ENCODE results near the gene GPATCH8.

GPATCH8 gene

DNA sequence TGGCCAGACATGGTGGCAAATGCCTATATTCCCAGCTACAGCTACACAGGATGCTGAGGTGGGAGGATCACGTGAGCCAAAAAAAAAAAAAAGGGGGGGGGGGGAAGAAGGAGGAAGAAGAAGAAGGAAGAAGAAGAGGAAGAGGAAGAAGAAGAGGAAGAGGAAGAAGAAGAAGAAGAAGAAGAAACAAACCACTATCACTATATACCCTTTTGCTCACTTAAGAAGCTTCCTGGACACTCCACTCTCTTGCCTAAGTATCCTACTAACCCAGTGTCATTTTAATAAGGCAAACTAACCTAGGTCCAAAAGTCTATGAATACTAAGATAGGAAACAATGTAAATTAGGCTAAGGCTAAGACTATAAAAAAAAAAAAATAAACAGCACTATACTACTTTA is 54.8 kb downstream of the GPATCH8 start:
- no peak overlapping the region for H3K23ac ChIP-seq (ENCODE audit: low read length)
- no peak overlapping the region for H2BK5ac ChIP-seq (ENCODE audit: low read depth, low read length, poor library complexity)
- H3K9me3 ChIP-seq (ENCODE audit: insufficient read depth, low read depth, low read length) = no peaks in the 10 kb centered on the region
- no peak overlapping the region for H3K4ac ChIP-seq (ENCODE audit: low read depth, low read length)
- no peak overlapping the region for H2BK12ac ChIP-seq (ENCODE audit: low read length)
- H3K4me1 ChIP-seq (ENCODE audit: control insufficient read depth in 1 of 2, insufficient read depth in 2 of 2, low read length in 2 of 2) = no peaks in the 10 kb centered on the region
- no peak overlapping the region for H3K9ac ChIP-seq (ENCODE audit: low read length)
- DNase-seq = no peak
- no peak overlapping the region for H4K12ac ChIP-seq (ENCODE audit: low read depth, low read length)
- no peaks in the 10 kb centered on the region for H3K27me3 ChIP-seq (ENCODE audit: insufficient read depth, low read length)
- H2BK120ac ChIP-seq (ENCODE audit: insufficient read depth, low read length, poor library complexity) = no peak overlapping the region
- H2AK5ac ChIP-seq (ENCODE audit: low read length) = no peak overlapping the region
- H3K4me2 ChIP-seq (ENCODE audit: low read length) = no peak overlapping the region
- no peak overlapping the region for H3K4me3 ChIP-seq (ENCODE audit: low read depth, low read length)
- H3K27ac ChIP-seq (ENCODE audit: low read depth, low read length) = no peak overlapping the region
- H3K18ac ChIP-seq (ENCODE audit: low read length) = no peak overlapping the region
- WGBS (ENCODE audit: extremely low coverage, insufficient coverage, insufficient read length) = no CpG with 5 or more reads among the region's 1 CpG
- H4K8ac ChIP-seq (ENCODE audit: low read depth, low read length) = no peak overlapping the region
- H3K79me1 ChIP-seq (ENCODE audit: low read length) = no peaks in the 10 kb centered on the region
- no peaks in the 10 kb centered on the region for H3K79me2 ChIP-seq (ENCODE audit: control insufficient read depth, insufficient read depth, low read length, poor library complexity)
- H2AFZ ChIP-seq (ENCODE audit: insufficient read depth, low read length, poor library complexity) = no peak overlapping the region
- peaks cover 0 to 2% of the 10 kb centered on the region in 2 experiments for H3K36me3 ChIP-seq (ENCODE audit: control insufficient read depth in 1 of 2, insufficient read depth in 2 of 2, low read length in 2 of 2)
- H3K14ac ChIP-seq (ENCODE audit: low read length) = no peak overlapping the region
- no peak overlapping the region for H4K91ac ChIP-seq (ENCODE audit: low read depth, low read length)

DNA sequence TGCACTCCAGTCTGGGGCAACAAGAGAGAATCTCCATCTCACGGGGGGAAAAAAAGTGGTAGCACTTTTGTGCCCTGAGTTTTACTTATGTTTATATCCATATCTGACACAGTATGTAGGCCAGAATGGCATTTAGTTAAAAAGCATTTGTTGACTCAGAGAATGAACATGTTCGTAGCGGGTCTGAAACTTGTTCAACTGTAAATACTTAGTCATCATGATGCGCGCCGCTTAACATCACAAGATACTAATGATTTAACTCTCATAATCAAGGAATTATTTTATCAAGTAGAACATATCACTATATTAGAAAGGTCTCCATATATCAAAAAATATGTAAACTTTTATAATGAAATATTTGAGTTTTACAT is 58.5 kb downstream of the GPATCH8 start:
- Histone ChIP-seq H3K4ac (ENCODE audit: low read depth, low read length) (no peak overlapping the region), H2BK5ac (ENCODE audit: low read depth, low read length, poor library complexity) (no peak overlapping the region)

DNA sequence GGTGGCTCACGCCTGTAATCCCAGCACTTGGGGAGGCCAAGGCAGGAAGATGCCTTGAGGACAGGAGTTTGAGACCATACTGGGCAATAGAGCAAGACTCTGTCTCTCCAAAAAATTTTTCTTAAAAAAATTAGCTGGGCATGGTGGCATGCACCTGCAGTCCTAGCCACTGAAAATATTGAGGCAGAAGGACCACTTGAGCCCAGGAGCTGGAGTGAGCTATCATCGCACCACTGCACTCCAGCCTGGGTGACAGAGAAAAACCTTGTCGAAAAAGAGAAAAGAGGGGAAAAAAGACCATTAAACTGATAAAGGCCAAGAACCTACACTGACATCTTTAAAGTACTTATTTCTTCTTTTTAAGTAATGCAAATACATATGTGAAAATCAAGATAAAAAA is 60.4 kb downstream of the GPATCH8 start:
- Histone ChIP-seq H3K9me3 (ENCODE audit: insufficient read depth, low read depth, low read length) (no peaks in the 10 kb centered on the region), H3K23ac (ENCODE audit: low read length) (no peak overlapping the region), H4K8ac (ENCODE audit: low read depth, low read length) (no peak overlapping the region), H3K27me3 (ENCODE audit: insufficient read depth, low read length) (no peaks in the 10 kb centered on the region), H2AK5ac (ENCODE audit: low read length) (no peak overlapping the region), H2BK12ac (ENCODE audit: low read length) (no peak overlapping the region), H3K18ac (ENCODE audit: low read length) (no peak overlapping the region), H3K4me2 (ENCODE audit: low read length) (no peak overlapping the region), H3K27ac (ENCODE audit: low read depth, low read length) (no peak overlapping the region), H2BK5ac (ENCODE audit: low read depth, low read length, poor library complexity) (no peak overlapping the region), H2BK120ac (ENCODE audit: insufficient read depth, low read length, poor library complexity) (no peak overlapping the region), H2AFZ (ENCODE audit: insufficient read depth, low read length, poor library complexity) (no peak overlapping the region), H4K91ac (ENCODE audit: low read depth, low read length) (no peak overlapping the region), H3K4me1 (ENCODE audit: control insufficient read depth in 1 of 2, insufficient read depth in 2 of 2, low read length in 2 of 2) (no peaks in the 10 kb centered on the region), H3K36me3 (ENCODE audit: control insufficient read depth in 1 of 2, insufficient read depth in 2 of 2, low read length in 2 of 2) (no peaks in the 10 kb centered on the region), H4K12ac (ENCODE audit: low read depth, low read length) (no peak overlapping the region), H3K9ac (ENCODE audit: low read length) (no peak overlapping the region), H3K4me3 (ENCODE audit: low read depth, low read length) (no peak overlapping the region), H3K79me1 (ENCODE audit: low read length) (no peaks in the 10 kb centered on the region), H3K79me2 (ENCODE audit: control insufficient read depth, insufficient read depth, low read length, poor library complexity) (no peaks in the 10 kb centered on the region), H3K14ac (ENCODE audit: low read length) (no peak overlapping the region), H3K4ac (ENCODE audit: low read depth, low read length) (peak overlapping the region; percentile 2)
- DNase-seq = no peak
- WGBS (ENCODE audit: extremely low coverage, insufficient coverage, insufficient read length) = no CpG with 5 or more reads among the region's 3 CpGs

More for the DNA sequence above, 58.5 kb downstream of the GPATCH8 start:
- Histone ChIP-seq H3K4me2 (ENCODE audit: low read length) (no peak overlapping the region), H3K27me3 (ENCODE audit: insufficient read depth, low read length) (no peaks in the 10 kb centered on the region), H4K91ac (ENCODE audit: low read depth, low read length) (no peak overlapping the region), H3K36me3 (ENCODE audit: control insufficient read depth in 1 of 2, insufficient read depth in 2 of 2, low read length in 2 of 2) (no peaks in the 10 kb centered on the region), H3K4me3 (ENCODE audit: low read depth, low read length) (no peak overlapping the region), H3K14ac (ENCODE audit: low read length) (no peak overlapping the region), H3K79me2 (ENCODE audit: control insufficient read depth, insufficient read depth, low read length, poor library complexity) (no peaks in the 10 kb centered on the region), H3K23ac (ENCODE audit: low read length) (no peak overlapping the region), H3K18ac (ENCODE audit: low read length) (no peak overlapping the region), H3K9ac (ENCODE audit: low read length) (no peak overlapping the region), H2AK5ac (ENCODE audit: low read length) (no peak overlapping the region), H4K12ac (ENCODE audit: low read depth, low read length) (no peak overlapping the region), H3K27ac (ENCODE audit: low read depth, low read length) (no peak overlapping the region), H2AFZ (ENCODE audit: insufficient read depth, low read length, poor library complexity) (no peak overlapping the region), H4K8ac (ENCODE audit: low read depth, low read length) (no peak overlapping the region), H3K79me1 (ENCODE audit: low read length) (no peaks in the 10 kb centered on the region), H2BK120ac (ENCODE audit: insufficient read depth, low read length, poor library complexity) (no peak overlapping the region), H3K9me3 (ENCODE audit: insufficient read depth, low read depth, low read length) (no peaks in the 10 kb centered on the region), H3K4me1 (ENCODE audit: control insufficient read depth in 1 of 2, insufficient read depth in 2 of 2, low read length in 2 of 2) (no peaks in the 10 kb centered on the region), H2BK12ac (ENCODE audit: low read length) (no peak overlapping the region)
- no CpG with 5 or more reads among the region's 6 CpGs for WGBS (ENCODE audit: extremely low coverage, insufficient coverage, insufficient read length)
- DNase-seq = peak in 1 of 2 donors; percentile 48

DNA sequence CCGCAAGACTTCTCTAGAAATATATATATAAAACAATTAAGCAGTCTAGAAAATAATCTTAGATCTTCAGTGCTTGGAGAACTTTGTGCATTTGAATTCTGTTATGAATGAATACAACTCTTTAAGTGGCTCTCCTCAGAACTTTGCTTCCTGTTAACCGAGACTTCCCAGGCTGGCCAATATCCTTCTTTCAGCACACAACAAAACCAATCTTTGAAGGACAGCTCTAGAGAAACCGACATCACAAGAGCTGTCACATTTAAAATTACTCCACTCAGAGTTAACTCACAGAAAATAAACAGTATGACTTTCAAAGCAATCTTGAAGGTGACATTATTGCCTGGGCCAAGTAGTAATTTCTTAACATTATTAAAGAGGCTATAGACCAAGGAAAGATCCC is 64.0 kb downstream of the GPATCH8 start:
- H3K14ac ChIP-seq (ENCODE audit: low read length) = no peak overlapping the region
- no peak overlapping the region for H2BK120ac ChIP-seq (ENCODE audit: insufficient read depth, low read length, poor library complexity)
- no peak overlapping the region for H2BK5ac ChIP-seq (ENCODE audit: low read depth, low read length, poor library complexity)
- no peak overlapping the region for H3K9ac ChIP-seq (ENCODE audit: low read length)
- H3K27me3 ChIP-seq (ENCODE audit: insufficient read depth, low read length) = no peaks in the 10 kb centered on the region
- H3K4me2 ChIP-seq (ENCODE audit: low read length) = no peak overlapping the region
- no peak overlapping the region for H2AFZ ChIP-seq (ENCODE audit: insufficient read depth, low read length, poor library complexity)
- no peak overlapping the region for H3K4ac ChIP-seq (ENCODE audit: low read depth, low read length)
- no peak overlapping the region for H4K12ac ChIP-seq (ENCODE audit: low read depth, low read length)
- H3K4me1 ChIP-seq (ENCODE audit: control insufficient read depth in 1 of 2, insufficient read depth in 2 of 2, low read length in 2 of 2) = no peaks in the 10 kb centered on the region
- no peak overlapping the region for H3K4me3 ChIP-seq (ENCODE audit: low read depth, low read length)
- peaks cover 7 to 9% of the 10 kb centered on the region in 2 experiments for H3K36me3 ChIP-seq (ENCODE audit: control insufficient read depth in 1 of 2, insufficient read depth in 2 of 2, low read length in 2 of 2)
- H2AK5ac ChIP-seq (ENCODE audit: low read length) = no peak overlapping the region
- no peaks in the 10 kb centered on the region for H3K79me2 ChIP-seq (ENCODE audit: control insufficient read depth, insufficient read depth, low read length, poor library complexity)
- H3K27ac ChIP-seq (ENCODE audit: low read depth, low read length) = no peak overlapping the region
- H4K8ac ChIP-seq (ENCODE audit: low read depth, low read length) = no peak overlapping the region
- DNase-seq = no peak
- H2BK12ac ChIP-seq (ENCODE audit: low read length) = no peak overlapping the region
- no peak overlapping the region for H3K23ac ChIP-seq (ENCODE audit: low read length)
- H3K9me3 ChIP-seq (ENCODE audit: insufficient read depth, low read depth, low read length) = no peaks in the 10 kb centered on the region
- no CpG with 5 or more reads among the region's 3 CpGs for WGBS (ENCODE audit: extremely low coverage, insufficient coverage, insufficient read length)
- H3K18ac ChIP-seq (ENCODE audit: low read length) = no peak overlapping the region
- H3K79me1 ChIP-seq (ENCODE audit: low read length) = no peaks in the 10 kb centered on the region
- H4K91ac ChIP-seq (ENCODE audit: low read depth, low read length) = no peak overlapping the region

All from trophoblast cell (in vitro differentiated cells and primary cell).